ENCODE measurements around the gene CPEB1. TPM values are rescaled to one million over a fixed set of nuclear protein-coding genes. Genes with fewer than 3 reads are reported as not detected.
"Not testable (repeated sequence)": the region's sequence is repeated elsewhere in the genome, so short reads cannot be mapped to it uniquely, and the experiment has no call there.

CPEB1 gene
- total and polyA plus RNA-seq, 2 experiments from 2014 or later: 4.1 to 9.4 TPM

DNA sequence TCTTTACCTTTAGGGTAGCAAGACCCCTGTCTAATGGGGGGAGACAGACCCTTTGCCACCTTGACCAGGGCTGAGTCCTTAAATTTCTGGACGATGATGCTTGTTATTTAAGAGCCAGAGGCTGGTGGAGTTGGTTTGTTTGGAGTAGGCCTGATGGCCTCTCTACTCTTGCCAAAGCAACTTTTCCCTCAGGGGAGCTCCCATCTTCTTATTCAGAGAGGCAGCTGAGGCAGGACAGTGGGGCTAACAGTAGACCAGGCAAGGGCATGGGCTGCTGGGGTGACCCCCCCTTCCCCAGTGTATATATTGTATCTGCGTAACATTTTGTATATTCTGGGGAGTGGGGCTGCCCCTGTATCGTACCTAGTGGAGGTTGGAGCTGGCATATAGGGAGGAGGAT lies 117.2 kb downstream of the CPEB1 start:
- H3K9me3 Mint-ChIP-seq: no peaks in the 10 kb centered on the region
- H3K79me2 ChIP-seq (replicated peaks; ENCODE audit: insufficient read depth): no peaks in the 10 kb centered on the region
- H3K4me3 ChIP-seq: no peak overlapping the region
- H3F3A ChIP-seq (replicated peaks; ENCODE audit: low read depth): peaks cover 21% of the 10 kb centered on the region; the same call in 1 of the 2 replicates
- peaks cover 3% of the 10 kb centered on the region; the same call in 1 of the 2 replicates for H4K20me1 ChIP-seq (replicated peaks; ENCODE audit: insufficient read depth)
- peaks cover 27% of the 10 kb centered on the region for H3K36me3 Mint-ChIP-seq (ENCODE audit: low read depth)
- TF ChIP-seq ZNF114 (CRISPR knock-in tag; IDR thresholded peaks at IDR 0.05) (no peak), CTCF (conservative IDR thresholded peaks at IDR 0.05; ENCODE audit: low read depth in 2 of 2) (no peak), ETS1 (IDR thresholded peaks at IDR 0.05) (no peak), ZNF462 (CRISPR knock-in tag; IDR thresholded peaks at IDR 0.05) (no peak), EZH2 (IDR thresholded peaks at IDR 0.05; ENCODE audit: low read depth, unreplicated experiment) (no peak)
- H3K9me2 ChIP-seq (ENCODE audit: insufficient read depth): no peaks in the 10 kb centered on the region
- H2AFZ ChIP-seq: no peak overlapping the region
- H3K27ac Mint-ChIP-seq: no peak overlapping the region
- H3K4me1 Mint-ChIP-seq: peaks cover 7% of the 10 kb centered on the region
- no peak overlapping the region for H3K4me3 Mint-ChIP-seq
- no peak overlapping the region for H3K4me2 ChIP-seq
- no peaks in the 10 kb centered on the region; the same call in 1 of the 2 replicates for H3K4me1 ChIP-seq (ENCODE audit: insufficient read depth)
- DNase-seq (ENCODE audit: low spot score): no peak
- no peaks in the 10 kb centered on the region for H3K27me3 ChIP-seq (ENCODE audit: insufficient read depth)
- no peak overlapping the region for H3K27ac ChIP-seq (ENCODE audit: low read depth)
- H3K27me3 Mint-ChIP-seq (ENCODE audit: insufficient read depth, low read depth, poor library complexity): peaks cover 8% of the 10 kb centered on the region
- H3K36me3 ChIP-seq (ENCODE audit: insufficient read depth): peaks cover 12% of the 10 kb centered on the region
- ATAC-seq: peak; percentile 10; the same call in 1 of the 3 replicates

DNA sequence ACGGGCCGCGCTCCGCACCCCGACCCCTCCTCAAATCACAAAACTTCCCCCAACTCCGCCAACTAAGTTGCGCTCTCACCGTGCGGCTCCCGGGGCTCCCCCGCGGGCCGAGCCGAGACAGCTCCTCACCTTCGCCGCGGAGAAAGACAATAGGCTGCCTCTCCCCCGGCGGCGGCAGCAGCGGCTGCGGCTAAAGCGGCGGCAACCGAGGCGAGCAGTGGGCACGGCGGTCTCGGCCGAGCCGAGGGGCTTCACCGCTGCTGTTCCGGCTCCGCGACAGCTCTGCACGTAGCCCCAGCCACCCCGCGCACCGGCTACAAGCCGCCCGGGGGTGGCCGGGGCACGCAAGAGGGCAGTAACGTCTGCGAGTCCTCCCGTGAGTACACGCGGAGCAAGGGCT lies 133.6 kb downstream of the CPEB1 start:
- H3K27me3 Mint-ChIP-seq (ENCODE audit: insufficient read depth, low read depth, poor library complexity); H3K27ac Mint-ChIP-seq; H3K4me1 Mint-ChIP-seq; H3K36me3 ChIP-seq (ENCODE audit: insufficient read depth); H3K4me2 ChIP-seq; H3K27me3 ChIP-seq (ENCODE audit: insufficient read depth); H3K4me1 ChIP-seq (ENCODE audit: insufficient read depth); H4K20me1 ChIP-seq (replicated peaks; ENCODE audit: insufficient read depth); H3K79me2 ChIP-seq (replicated peaks; ENCODE audit: insufficient read depth); H3F3A ChIP-seq (replicated peaks; ENCODE audit: low read depth); H3K4me3 ChIP-seq; H3K9me3 Mint-ChIP-seq; ATAC-seq; DNase-seq (ENCODE audit: low spot score); H3K36me3 Mint-ChIP-seq (ENCODE audit: low read depth); H3K9me2 ChIP-seq (ENCODE audit: insufficient read depth); H2AFZ ChIP-seq; H3K4me3 Mint-ChIP-seq; H3K27ac ChIP-seq (ENCODE audit: low read depth): not testable (repeated sequence)

- H2AFZ ChIP-seq; H3K4me3 Mint-ChIP-seq; H3K4me3 ChIP-seq; H3K4me1 Mint-ChIP-seq; H3K79me2 ChIP-seq (replicated peaks; ENCODE audit: insufficient read depth); H3K4me1 ChIP-seq (ENCODE audit: insufficient read depth); H3F3A ChIP-seq (replicated peaks; ENCODE audit: low read depth); H3K9me2 ChIP-seq (ENCODE audit: insufficient read depth); H3K36me3 ChIP-seq (ENCODE audit: insufficient read depth); H3K9me3 Mint-ChIP-seq; H3K27ac ChIP-seq (ENCODE audit: low read depth); H3K27me3 ChIP-seq (ENCODE audit: insufficient read depth); H3K27ac Mint-ChIP-seq; DNase-seq (ENCODE audit: low spot score); H3K4me2 ChIP-seq; H4K20me1 ChIP-seq (replicated peaks; ENCODE audit: insufficient read depth); H3K36me3 Mint-ChIP-seq (ENCODE audit: low read depth); ATAC-seq; H3K27me3 Mint-ChIP-seq (ENCODE audit: insufficient read depth, low read depth, poor library complexity): not testable (repeated sequence)
These were observed 139.5 kb downstream of the CPEB1 start for GRCh38 chr15:82507693-82508092.
